ENCODE measurements around the gene FRY.
"Not testable (repeated sequence)": the region's sequence is repeated elsewhere in the genome, so short reads cannot be mapped to it uniquely, and the experiment has no call there.

GRCh38 chr13:32057325-32057724 lies 25.8 kb downstream of the FRY start:
- not testable (repeated sequence) for TF ChIP-seq CTCF, POLR2A (IDR thresholded peaks at IDR 0.05)
